22Rv1 (cell line): ENCODE data around the gene PRKD2.

Experiments used
- CTCF ChIP-seq: fragments of 450-650 bp; IDR thresholded peaks from 2 replicates; pipeline ENCODE4 v1.5.1; 2017; ENCODE audit warnings: mild to moderate bottlenecking
- ZFX ChIP-seq: fragments of 450-650 bp; IDR thresholded peaks from 2 replicates; pipeline ENCODE4 v1.6.1; 2017; ENCODE audit warnings: antibody characterized with exemption, borderline replicate concordance

GRCh38 chr19:46689358-46689757, 27.6 kb downstream of the PRKD2 start:
- no peak for TF ChIP-seq CTCF
- no peak for TF ChIP-seq ZFX
